T-helper 2 cell treated with Interferon-gamma antibody and Interleukin-4, amounts not matched to agents 100 ng/mL and 5 ng/mL, for 36 hours (primary cell): ENCODE data around the gene P3R3URF. TPM values are rescaled to one million over a fixed set of nuclear protein-coding genes. Genes with fewer than 3 reads are reported as not detected.

Experiments
- intact Hi-C: fragments of 100-400 bp; cut with micrococcal nuclease; formaldehyde crosslinking; loops from one replicate; pipeline ENCODE4 v1.15.1; 2023
- total RNA-seq: library from RNA; stranded (reverse); gene quantifications from 2 replicates; pipeline ENCODE4 v1.2.3, GENCODE V29; 2022

P3R3URF gene
- total RNA-seq, 1 donor from 2014 or later, result not detected

GRCh38 chr1:46194641-46195193 is 18.4 kb upstream of the P3R3URF start:
- intact Hi-C loops, result loop anchor here (5.0 kb wide), 1 partner anchor 442 kb away; the partner anchor contains the start of gene IPP

GRCh38 chr1:46193984-46194570 is 17.8 kb upstream of the P3R3URF start:
- intact Hi-C loops, result no loop called here

GRCh38 chr1:46193285-46193684 is 17.0 kb upstream of the P3R3URF start:
- intact Hi-C loops, result no loop called here

- intact Hi-C loops, result no loop called here
Observed at GRCh38 chr1:46192171-46192570, 15.9 kb upstream of the P3R3URF start.

GRCh38 chr1:46191033-46191701 is 14.9 kb upstream of the P3R3URF start:
- intact Hi-C loops, result no loop called here

GRCh38 chr1:46190539-46190938 is 14.3 kb upstream of the P3R3URF start:
- intact Hi-C loops, result no loop called here

DNA sequence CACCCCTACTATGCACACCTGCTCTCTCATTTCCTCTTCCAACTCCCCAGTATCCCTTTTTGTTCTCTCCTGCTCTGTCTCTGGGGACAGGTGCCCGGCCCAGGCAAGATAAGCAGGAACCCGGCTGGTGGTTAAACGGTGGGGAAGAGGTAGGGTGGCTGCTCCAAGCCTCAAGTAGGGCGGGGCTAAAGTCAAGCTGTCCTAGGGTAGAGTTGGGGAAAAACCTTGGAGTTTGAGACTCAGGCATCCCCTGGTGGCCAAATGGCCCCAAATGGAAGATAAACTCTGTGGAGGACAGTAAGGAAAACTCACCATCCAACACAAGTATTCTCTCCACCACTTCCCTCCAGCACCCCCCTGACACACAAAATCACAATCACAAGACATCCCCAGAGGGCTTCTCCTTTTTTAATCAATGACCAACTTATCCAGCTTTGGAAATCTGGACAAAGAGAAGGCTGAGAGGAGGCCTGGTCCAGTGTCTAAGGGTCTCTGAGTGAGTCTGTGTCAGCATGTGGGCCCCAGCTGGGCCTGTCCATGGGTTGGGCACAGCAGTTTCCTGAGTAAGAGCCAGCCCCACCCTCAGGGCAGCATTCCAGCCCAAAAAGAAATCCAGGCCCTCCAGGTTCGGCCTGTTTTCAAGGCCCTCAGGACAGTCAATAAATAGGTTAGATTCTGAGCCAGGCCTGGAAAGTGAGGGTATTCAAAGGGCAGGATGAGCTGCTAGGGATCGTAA is 12.2 kb upstream of the P3R3URF start:
- intact Hi-C loops, result no loop called here

- intact Hi-C loops, result no loop called here
Observed at GRCh38 chr1:46187106-46187869, 11.0 kb upstream of the P3R3URF start.

- intact Hi-C loops, result no loop called here
Observed at GRCh38 chr1:46186076-46186475, 9.8 kb upstream of the P3R3URF start.

DNA sequence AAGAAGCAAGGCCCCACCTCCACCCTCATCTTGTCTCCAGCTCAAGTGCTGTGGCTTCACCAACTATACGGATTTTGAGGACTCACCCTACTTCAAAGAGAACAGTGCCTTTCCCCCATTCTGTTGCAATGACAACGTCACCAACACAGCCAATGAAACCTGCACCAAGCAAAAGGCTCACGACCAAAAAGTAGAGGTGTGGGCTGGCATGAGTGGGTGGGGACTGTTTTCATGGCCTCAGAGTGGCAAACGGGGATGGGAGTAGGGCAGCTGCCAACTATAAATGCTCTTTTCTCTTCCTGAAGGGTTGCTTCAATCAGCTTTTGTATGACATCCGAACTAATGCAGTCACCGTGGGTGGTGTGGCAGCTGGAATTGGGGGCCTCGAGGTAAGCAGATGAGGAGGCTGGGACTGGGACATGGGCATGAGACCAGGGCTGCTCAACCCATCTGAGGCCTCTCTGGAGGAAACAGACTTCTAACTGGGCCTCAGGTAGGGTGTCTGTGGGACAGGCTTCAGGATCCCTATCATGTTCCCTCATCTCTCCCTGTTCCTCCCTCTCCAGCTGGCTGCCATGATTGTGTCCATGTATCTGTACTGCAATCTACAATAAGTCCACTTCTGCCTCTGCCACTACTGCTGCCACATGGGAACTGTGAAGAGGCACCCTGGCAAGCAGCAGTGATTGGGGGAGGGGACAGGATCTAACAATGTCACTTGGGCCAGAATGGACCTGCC is 8.8 kb upstream of the P3R3URF start:
- intact Hi-C loops, result no loop called here

GRCh38 chr1:46183926-46184557 is 7.8 kb upstream of the P3R3URF start:
- intact Hi-C loops, result no loop called here

- intact Hi-C loops, result no loop called here
Observed at GRCh38 chr1:46183079-46183847, 7.0 kb upstream of the P3R3URF start.

- intact Hi-C loops, result no loop called here
Observed at GRCh38 chr1:46181343-46182260, 5.3 kb upstream of the P3R3URF start.

DNA sequence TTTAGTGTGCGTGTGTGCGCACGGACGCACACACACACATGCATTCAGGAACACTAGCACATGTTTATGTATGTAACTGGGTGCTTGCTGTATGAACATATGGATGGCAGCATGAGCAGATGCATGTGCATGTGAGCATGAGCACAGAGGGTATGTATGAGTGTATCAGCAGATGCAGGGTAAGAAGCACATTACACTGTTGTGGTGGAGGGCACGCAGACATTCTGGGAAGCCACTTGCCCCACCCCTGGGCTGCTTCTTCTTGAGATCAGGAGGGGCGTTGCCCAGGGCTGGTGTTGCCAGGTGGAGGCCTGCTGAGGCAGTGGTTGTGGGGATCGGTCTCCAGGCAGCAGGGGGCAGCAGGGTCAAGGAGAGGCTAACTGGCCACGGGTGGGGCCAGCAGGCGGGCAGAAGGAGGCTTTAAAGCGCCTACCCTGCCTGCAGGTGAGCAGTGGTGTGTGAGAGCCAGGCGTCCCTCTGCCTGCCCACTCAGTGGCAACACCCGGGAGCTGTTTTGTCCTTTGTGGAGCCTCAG is 3.9 kb upstream of the P3R3URF start:
- intact Hi-C loops, result no loop called here

GRCh38 chr1:46179138-46180081 is 3.1 kb upstream of the P3R3URF start:
- intact Hi-C loops, result loop anchor here (1.0 to 2.0 kb wide), 2 partner anchors 43 to 142 kb away; no protein-coding TSS in a partner anchor

- intact Hi-C loops, result no loop called here
Observed at GRCh38 chr1:46175243-46175642, 1.0 kb downstream of the P3R3URF start.
